ENCODE results near the gene YBEY.
A peak's percentile ranks its signal among the peaks of the same experiment; 100 is the strongest.
"Not testable (repeated sequence)": the region's sequence is repeated elsewhere in the genome, so short reads cannot be mapped to it uniquely, and the experiment has no call there.

YBEY gene, protein sequence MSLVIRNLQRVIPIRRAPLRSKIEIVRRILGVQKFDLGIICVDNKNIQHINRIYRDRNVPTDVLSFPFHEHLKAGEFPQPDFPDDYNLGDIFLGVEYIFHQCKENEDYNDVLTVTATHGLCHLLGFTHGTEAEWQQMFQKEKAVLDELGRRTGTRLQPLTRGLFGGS

DNA sequence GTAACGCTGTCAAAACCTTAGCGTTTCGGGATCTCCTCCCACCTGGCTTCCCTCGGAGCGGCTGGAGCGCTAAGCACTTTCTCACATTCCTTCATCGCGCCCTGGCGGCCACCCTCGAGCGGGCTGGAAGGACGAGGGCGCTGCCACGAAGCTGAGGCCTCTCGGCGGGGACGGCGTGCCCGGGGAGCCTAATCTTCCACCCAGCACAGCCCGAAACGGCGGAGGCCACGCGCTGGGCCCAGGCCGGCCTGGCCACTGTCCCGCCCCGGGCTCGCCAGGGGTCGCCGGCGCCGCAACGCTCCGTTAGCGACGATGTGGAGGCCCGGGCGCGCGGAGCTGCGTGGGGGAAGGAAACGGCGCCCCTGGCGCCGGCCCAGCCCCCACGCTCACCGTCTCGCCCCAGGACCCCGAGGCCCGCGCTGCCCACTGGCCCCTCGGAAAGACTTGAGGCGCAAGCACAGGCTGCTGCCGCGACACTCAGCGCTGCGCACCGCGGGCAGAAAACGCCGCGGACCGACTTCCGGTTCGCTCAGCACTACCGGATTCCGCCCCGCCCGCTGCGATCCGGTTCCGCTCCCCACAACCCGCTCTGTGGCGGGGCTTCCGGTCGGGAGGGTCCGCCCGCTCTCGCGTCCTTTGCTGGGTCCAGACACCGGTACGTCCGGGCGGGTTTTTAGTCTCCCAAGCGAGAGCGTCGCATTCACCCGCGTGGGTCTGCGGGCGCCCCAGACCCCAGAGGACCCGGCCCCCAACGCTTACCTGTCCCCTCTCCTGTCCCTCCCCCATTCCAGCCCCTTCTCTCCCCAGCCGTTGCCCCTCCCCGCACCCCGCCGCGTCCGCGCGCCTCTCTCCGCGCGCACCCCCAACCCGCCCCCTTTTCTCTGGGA, at the start of gene YBEY:
TSS of gene YBEY (plus strand) at position 582 of the 887 bp plus-strand sequence. CDS start 572 bp downstream, outside the sequence.
- H3K9me3 ChIP-seq (ENCODE audit: control insufficient read depth, low read depth, low read length) = no peaks in the 10 kb centered on the region
- no peaks in the 10 kb centered on the region for H3K27me3 ChIP-seq (ENCODE audit: control insufficient read depth, insufficient read depth, low read length)
- peak within 1 kb of the TSS; percentile 99 for H3K4me3 ChIP-seq (ENCODE audit: low read length)
- H3K36me3 ChIP-seq (ENCODE audit: control insufficient read depth, low read depth, low read length) = peaks cover 10% of the 10 kb centered on the region
- H3K4me1 ChIP-seq (ENCODE audit: control insufficient read depth, low read depth, low read length) = peaks cover 8% of the 10 kb centered on the region
- H3K9ac ChIP-seq (ENCODE audit: low read length) = peak within 1 kb of the TSS; percentile 84
- peak within 1 kb of the TSS; percentile 71 for H3K27ac ChIP-seq (ENCODE audit: low read length)

DNA sequence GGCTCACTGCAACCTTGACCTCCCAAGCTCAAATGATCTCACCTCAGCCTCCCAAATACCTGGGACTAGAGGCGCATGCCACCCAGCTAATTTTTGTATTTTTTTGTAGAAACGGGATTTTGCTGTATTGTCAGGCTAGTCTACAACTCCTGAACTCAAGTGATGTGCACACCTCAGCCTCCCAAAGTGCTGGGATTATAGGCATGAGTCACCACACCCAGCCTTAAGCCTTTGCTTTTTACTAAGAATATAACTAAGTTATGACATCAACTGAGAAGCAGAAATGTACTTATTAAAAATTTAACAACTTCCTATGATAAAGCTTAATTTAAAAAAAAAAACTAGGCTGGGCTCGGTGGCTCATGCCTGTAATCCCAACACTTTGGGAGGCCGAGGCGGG, 48.7 kb upstream of the YBEY start:
- Histone ChIP-seq H3K27ac (ENCODE audit: low read length) (no peak overlapping the region), H3K27me3 (ENCODE audit: control insufficient read depth, insufficient read depth, low read length) (no peaks in the 10 kb centered on the region), H3K9me3 (ENCODE audit: control insufficient read depth, low read depth, low read length) (no peaks in the 10 kb centered on the region), H3K9ac (ENCODE audit: low read length) (no peak overlapping the region), H3K4me1 (ENCODE audit: control insufficient read depth, low read depth, low read length) (no peaks in the 10 kb centered on the region), H3K4me3 (ENCODE audit: low read length) (no peak overlapping the region), H3K36me3 (ENCODE audit: control insufficient read depth, low read depth, low read length) (peaks cover 65% of the 10 kb centered on the region)

DNA sequence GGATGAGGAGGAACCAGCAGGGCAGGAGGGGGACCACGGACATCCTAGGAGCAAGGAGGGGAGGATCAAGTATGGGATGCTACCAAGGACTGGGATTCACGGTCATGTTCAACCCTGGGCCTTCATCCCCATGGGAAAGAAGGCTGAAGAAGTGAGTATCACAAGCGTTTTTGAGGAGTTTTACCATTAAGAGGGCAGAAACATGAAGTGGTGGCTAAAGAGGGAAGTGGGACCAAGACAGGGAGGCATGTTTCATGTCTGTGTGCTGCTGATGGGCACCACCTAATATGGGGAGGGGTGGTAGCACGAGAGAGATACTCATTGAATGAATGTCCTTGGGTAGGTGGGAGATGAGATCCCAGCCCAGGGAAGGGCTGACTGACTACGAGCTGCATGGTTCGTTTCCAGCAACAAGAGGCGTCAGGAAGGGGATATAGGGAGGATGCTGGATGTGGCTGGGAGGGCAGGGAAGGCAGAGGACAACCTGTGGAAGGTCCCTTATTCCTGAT, 46.3 kb upstream of the YBEY start:
- H3K9me3 ChIP-seq (ENCODE audit: control insufficient read depth, low read depth, low read length) = no peaks in the 10 kb centered on the region
- H3K27me3 ChIP-seq (ENCODE audit: control insufficient read depth, insufficient read depth, low read length) = no peaks in the 10 kb centered on the region
- no peak overlapping the region for H3K4me3 ChIP-seq (ENCODE audit: low read length)
- H3K9ac ChIP-seq (ENCODE audit: low read length) = no peak overlapping the region
- H3K36me3 ChIP-seq (ENCODE audit: control insufficient read depth, low read depth, low read length) = peaks cover 73% of the 10 kb centered on the region
- H3K4me1 ChIP-seq (ENCODE audit: control insufficient read depth, low read depth, low read length) = no peaks in the 10 kb centered on the region
- H3K27ac ChIP-seq (ENCODE audit: low read length) = no peak overlapping the region

DNA sequence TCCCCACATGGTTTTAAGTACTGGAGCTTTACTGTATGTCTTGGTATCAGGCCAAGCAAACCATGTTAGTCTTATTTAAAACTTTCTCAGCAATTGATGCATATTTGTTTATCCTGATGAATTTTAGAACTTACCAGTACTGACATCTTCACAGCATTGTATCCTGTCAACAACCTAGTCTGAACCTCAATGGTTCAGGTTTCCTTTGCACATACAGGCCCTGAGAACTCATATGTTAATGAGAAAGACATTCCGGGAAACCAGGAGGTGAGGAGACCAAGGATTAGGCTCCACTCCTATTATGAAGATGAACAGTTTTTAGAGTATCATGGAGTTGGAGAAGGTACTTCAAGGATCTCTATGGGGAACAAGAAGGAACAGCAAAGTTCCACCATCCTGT, 44.6 kb upstream of the YBEY start:
- not testable (repeated sequence) for H3K9ac ChIP-seq (ENCODE audit: low read length); H3K9me3 ChIP-seq (ENCODE audit: control insufficient read depth, low read depth, low read length); H3K27me3 ChIP-seq (ENCODE audit: control insufficient read depth, insufficient read depth, low read length); H3K27ac ChIP-seq (ENCODE audit: low read length); H3K4me3 ChIP-seq (ENCODE audit: low read length); H3K4me1 ChIP-seq (ENCODE audit: control insufficient read depth, low read depth, low read length)
- peaks cover 73% of the 10 kb centered on the region for H3K36me3 ChIP-seq (ENCODE audit: control insufficient read depth, low read depth, low read length)

DNA sequence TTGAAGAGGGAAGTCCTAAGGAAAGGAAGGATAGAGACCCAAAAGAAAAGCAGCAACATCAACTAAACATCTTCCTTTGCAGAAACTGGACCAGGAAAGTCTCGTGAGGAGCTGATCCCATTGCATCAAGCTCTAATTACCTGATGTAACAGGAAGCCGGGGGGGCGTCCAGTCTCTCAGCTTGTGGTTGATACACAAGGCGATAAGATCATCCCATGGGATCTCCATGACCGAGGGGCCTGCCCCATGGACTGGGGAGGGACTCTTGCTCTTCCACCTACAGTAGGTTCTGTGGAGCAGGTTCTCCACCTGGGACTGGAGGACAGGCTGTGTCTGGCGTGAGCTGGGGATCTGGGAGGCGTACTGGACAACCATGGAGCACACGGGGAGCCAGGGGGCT, 42.8 kb upstream of the YBEY start:
- Histone ChIP-seq H3K9me3 (ENCODE audit: control insufficient read depth, low read depth, low read length) (no peaks in the 10 kb centered on the region), H3K9ac (ENCODE audit: low read length) (no peak overlapping the region), H3K27ac (ENCODE audit: low read length) (no peak overlapping the region), H3K4me3 (ENCODE audit: low read length) (no peak overlapping the region), H3K4me1 (ENCODE audit: control insufficient read depth, low read depth, low read length) (no peaks in the 10 kb centered on the region), H3K36me3 (ENCODE audit: control insufficient read depth, low read depth, low read length) (peaks cover 80% of the 10 kb centered on the region), H3K27me3 (ENCODE audit: control insufficient read depth, insufficient read depth, low read length) (no peaks in the 10 kb centered on the region)

DNA sequence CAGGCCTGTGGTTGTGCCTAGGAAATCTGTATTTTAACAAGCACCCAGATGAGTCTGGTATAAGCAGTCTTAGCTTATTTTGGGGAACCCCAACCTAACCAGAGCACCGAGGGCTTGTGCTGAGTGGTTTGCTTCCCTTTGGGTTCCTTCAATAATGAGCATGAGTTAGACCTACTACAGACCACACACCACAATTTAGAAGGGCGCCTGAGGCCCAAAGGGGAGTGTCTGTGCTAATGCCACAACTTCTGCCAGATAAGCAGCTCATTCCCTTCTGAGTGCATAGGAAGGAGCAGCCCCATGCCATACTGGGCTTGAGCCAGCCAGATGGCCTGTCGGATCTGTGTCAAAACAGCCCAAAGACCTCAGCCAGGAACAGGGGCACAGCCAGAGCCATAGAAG, 42.2 kb upstream of the YBEY start:
- H3K9ac ChIP-seq (ENCODE audit: low read length) = no peak overlapping the region
- peaks cover 87% of the 10 kb centered on the region for H3K36me3 ChIP-seq (ENCODE audit: control insufficient read depth, low read depth, low read length)

DNA sequence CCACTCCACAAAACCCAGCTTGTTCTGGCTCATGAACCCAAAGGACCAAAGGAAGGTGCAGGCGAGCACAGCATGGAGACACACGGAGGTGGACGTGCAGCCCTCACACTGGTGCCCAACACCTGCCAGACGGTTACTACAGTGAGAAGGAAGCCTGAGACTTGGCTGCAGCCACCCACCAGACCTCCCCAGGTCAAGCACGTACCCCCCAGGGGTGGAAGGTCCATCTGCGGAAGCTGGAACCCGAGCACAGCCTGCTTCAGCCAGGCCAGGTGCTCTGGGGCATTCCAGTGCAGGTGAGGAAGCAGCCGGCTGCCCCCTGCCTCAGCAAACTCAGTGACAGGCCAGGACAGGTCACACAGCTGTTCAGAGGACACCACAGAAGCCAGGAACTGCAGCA, 41.5 kb upstream of the YBEY start:
- Histone ChIP-seq H3K27me3 (ENCODE audit: control insufficient read depth, insufficient read depth, low read length) (no peaks in the 10 kb centered on the region), H3K36me3 (ENCODE audit: control insufficient read depth, low read depth, low read length) (peaks cover 87% of the 10 kb centered on the region), H3K9ac (ENCODE audit: low read length) (no peak overlapping the region), H3K9me3 (ENCODE audit: control insufficient read depth, low read depth, low read length) (no peaks in the 10 kb centered on the region), H3K4me1 (ENCODE audit: control insufficient read depth, low read depth, low read length) (no peaks in the 10 kb centered on the region), H3K27ac (ENCODE audit: low read length) (no peak overlapping the region), H3K4me3 (ENCODE audit: low read length) (no peak overlapping the region)

More for the DNA sequence above, 42.2 kb upstream of the YBEY start:
- H3K27ac ChIP-seq (ENCODE audit: low read length) = no peak overlapping the region
- no peaks in the 10 kb centered on the region for H3K4me1 ChIP-seq (ENCODE audit: control insufficient read depth, low read depth, low read length)
- no peaks in the 10 kb centered on the region for H3K9me3 ChIP-seq (ENCODE audit: control insufficient read depth, low read depth, low read length)
- no peak overlapping the region for H3K4me3 ChIP-seq (ENCODE audit: low read length)
- H3K27me3 ChIP-seq (ENCODE audit: control insufficient read depth, insufficient read depth, low read length) = no peaks in the 10 kb centered on the region

DNA sequence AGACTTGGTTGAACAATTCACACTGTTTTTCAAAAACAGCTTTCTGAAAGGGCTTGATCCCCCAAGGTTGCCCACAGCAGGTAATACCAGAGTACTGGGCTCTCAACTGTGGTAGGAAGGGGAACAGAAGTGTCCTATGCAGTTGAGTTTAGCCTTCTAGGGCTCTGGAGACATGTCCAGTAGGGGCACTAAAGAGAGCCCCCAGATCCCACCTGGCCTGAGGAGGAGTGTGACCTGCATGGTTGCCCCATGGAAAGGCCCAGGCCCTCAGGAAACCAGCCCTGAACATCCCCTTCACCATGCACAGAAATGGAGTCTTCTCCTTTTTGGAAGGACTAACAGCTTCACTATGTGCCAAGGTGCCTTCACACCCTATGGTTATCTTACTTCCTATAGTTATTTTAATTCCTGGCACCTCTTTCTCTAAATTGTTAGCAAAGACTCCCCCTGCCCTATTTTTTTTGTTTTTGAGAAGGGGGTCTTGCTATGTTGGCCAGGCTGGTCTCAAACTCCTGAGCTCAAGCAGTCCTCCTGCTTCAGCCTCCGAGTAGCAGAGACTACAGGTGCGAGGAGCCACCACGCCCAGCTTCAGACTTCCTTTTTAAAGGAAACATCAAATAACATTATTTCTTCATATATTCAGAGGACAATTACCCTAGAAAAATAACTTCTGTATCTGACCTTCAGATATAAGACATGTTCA, 40.8 kb upstream of the YBEY start:
- Histone ChIP-seq H3K36me3 (ENCODE audit: control insufficient read depth, low read depth, low read length) (peaks cover 91% of the 10 kb centered on the region), H3K9ac (ENCODE audit: low read length) (no peak overlapping the region), H3K27ac (ENCODE audit: low read length) (no peak overlapping the region), H3K27me3 (ENCODE audit: control insufficient read depth, insufficient read depth, low read length) (no peaks in the 10 kb centered on the region), H3K4me1 (ENCODE audit: control insufficient read depth, low read depth, low read length) (no peaks in the 10 kb centered on the region), H3K4me3 (ENCODE audit: low read length) (no peak overlapping the region), H3K9me3 (ENCODE audit: control insufficient read depth, low read depth, low read length) (no peaks in the 10 kb centered on the region)

DNA sequence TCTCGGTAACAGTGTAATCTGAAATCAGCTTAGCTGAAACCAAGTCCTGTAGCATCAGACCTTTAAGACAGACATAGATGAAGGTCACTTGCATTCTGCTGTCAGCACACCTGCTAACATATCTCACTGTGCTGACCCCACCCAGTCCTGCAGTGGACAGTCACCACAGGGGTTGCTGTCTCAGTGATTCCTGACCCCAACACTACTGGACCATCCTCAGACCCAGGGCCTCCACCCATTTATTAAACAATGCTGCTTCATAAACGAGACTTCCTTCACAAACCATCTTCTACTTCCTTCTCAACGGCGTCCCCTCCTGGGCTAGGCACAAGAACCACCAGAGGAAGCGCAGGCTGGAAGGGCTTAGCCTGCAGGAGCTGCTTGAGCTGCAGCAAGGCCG, 39.8 kb upstream of the YBEY start:
- no peaks in the 10 kb centered on the region for H3K27me3 ChIP-seq (ENCODE audit: control insufficient read depth, insufficient read depth, low read length)
- no peak overlapping the region for H3K27ac ChIP-seq (ENCODE audit: low read length)
- H3K9me3 ChIP-seq (ENCODE audit: control insufficient read depth, low read depth, low read length) = no peaks in the 10 kb centered on the region
- no peak overlapping the region for H3K4me3 ChIP-seq (ENCODE audit: low read length)
- H3K9ac ChIP-seq (ENCODE audit: low read length) = no peak overlapping the region
- peaks cover 91% of the 10 kb centered on the region for H3K36me3 ChIP-seq (ENCODE audit: control insufficient read depth, low read depth, low read length)
- H3K4me1 ChIP-seq (ENCODE audit: control insufficient read depth, low read depth, low read length) = no peaks in the 10 kb centered on the region

DNA sequence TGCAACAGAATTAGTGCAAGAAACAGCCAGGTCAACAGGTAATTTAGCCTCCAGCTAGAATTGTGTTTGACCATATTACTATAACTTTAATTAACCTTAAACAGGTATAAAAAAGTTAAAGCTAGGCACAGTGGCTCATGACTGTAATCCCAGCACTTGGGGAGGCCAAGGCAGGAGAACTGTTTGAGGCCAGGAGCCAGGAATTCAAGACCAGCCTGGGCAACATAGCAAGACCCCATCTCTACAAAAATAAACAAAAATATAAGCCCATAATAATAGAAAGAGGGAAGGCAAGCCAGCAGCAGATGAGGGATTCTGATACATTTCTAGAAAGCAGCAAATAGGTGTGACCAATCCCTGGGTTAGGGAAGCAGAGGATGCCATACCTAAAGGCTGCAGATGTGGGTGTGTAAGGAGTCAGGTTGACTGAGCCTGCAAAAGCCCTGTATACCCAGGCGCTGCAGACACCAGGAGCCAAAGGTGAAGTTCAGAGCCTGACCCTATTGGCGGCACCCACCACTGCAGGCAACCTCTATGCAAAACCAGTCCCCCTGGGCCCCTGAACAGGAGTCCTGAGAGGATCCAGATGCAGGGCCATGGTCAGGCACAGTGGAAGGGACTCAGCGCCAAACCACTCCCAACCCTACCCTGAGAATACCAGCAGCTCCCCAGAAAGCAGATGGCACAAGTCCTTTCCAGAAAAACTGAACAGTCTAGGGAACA, 38.3 kb upstream of the YBEY start:
- H3K36me3 ChIP-seq (ENCODE audit: control insufficient read depth, low read depth, low read length) = peaks cover 91% of the 10 kb centered on the region
- H3K4me3 ChIP-seq (ENCODE audit: low read length) = no peak overlapping the region

DNA sequence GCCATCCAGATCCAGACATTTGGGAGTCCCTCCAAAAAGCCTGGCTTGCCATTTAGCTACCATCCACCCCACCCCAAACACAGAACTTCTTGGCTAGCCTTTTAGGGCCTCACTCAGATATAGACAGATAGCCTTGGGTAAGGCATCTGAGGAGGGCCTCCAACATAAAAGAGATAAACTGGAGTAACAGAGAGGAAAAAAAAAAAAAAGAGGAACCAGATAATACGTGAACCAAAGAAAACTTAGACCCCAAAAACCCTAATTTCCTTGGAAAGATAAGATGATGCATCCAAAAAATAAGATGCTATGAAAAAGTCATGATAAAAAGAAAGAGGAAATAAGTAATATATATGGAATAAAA, 37.7 kb upstream of the YBEY start:
- no peak overlapping the region for H3K9ac ChIP-seq (ENCODE audit: low read length)
- no peaks in the 10 kb centered on the region for H3K9me3 ChIP-seq (ENCODE audit: control insufficient read depth, low read depth, low read length)
- no peaks in the 10 kb centered on the region for H3K27me3 ChIP-seq (ENCODE audit: control insufficient read depth, insufficient read depth, low read length)
- no peaks in the 10 kb centered on the region for H3K4me1 ChIP-seq (ENCODE audit: control insufficient read depth, low read depth, low read length)
- no peak overlapping the region for H3K27ac ChIP-seq (ENCODE audit: low read length)
- peaks cover 91% of the 10 kb centered on the region for H3K36me3 ChIP-seq (ENCODE audit: control insufficient read depth, low read depth, low read length)
- H3K4me3 ChIP-seq (ENCODE audit: low read length) = no peak overlapping the region

More for the DNA sequence above, 38.3 kb upstream of the YBEY start:
- Histone ChIP-seq H3K27ac (ENCODE audit: low read length) (no peak overlapping the region), H3K4me1 (ENCODE audit: control insufficient read depth, low read depth, low read length) (no peaks in the 10 kb centered on the region), H3K27me3 (ENCODE audit: control insufficient read depth, insufficient read depth, low read length) (no peaks in the 10 kb centered on the region), H3K9me3 (ENCODE audit: control insufficient read depth, low read depth, low read length) (no peaks in the 10 kb centered on the region), H3K9ac (ENCODE audit: low read length) (no peak overlapping the region)

Data from iPS-18a (cell line).